Suprapubic skin (tissue), 4 donors: ENCODE data around the gene LMAN1L. TPM values are rescaled to one million over a fixed set of nuclear protein-coding genes. Genes with fewer than 3 reads are reported as not detected.

Experiments
- DNase-seq, 2 donors: peaks; one replicate each; pipeline ENCODE4 v3.0.0-alpha.2; 2019; ENCODE audit warnings: low spot score in 2 of 2
- H3K27ac ChIP-seq: fragments of 200-600 bp; sonication (generic); one replicate; pipeline ENCODE4 v1.5.1; 2019
- H3K27me3 ChIP-seq: fragments of 200-600 bp; sonication (generic); one replicate; pipeline ENCODE4 v1.5.1; 2019
- H3K36me3 ChIP-seq: fragments of 200-600 bp; sonication (generic); one replicate; pipeline ENCODE4 v1.5.1; 2019
- H3K4me1 ChIP-seq: fragments of 200-600 bp; sonication (generic); one replicate; pipeline ENCODE4 v1.5.1; 2019
- H3K4me3 ChIP-seq: fragments of 200-600 bp; sonication (generic); one replicate; pipeline ENCODE4 v1.5.1; 2019; ENCODE audit warnings: mild to moderate bottlenecking
- H3K9me3 ChIP-seq: fragments of 200-600 bp; sonication (generic); one replicate; pipeline ENCODE4 v1.5.1; 2019
- CTCF ChIP-seq, 2 donors: fragments of 200-600 bp in 1 of 2; fragments of 450-650 bp in 1 of 2; sonication (generic) in 1 of 2; IDR thresholded peaks; one replicate each; pipeline ENCODE4 v1.5.1; 2016 to 2019; ENCODE audit warnings: antibody characterized with exemption in 2 of 2, mild to moderate bottlenecking in 1 of 2, moderate library complexity in 1 of 2
- EP300 ChIP-seq: sonication (generic); formaldehyde crosslinking; IDR thresholded peaks from one replicate; pipeline ENCODE4 v1.6.1; 2017; ENCODE audit warnings: antibody characterized with exemption
- POLR2A ChIP-seq, 2 donors: fragments of 450-650 bp; IDR thresholded peaks; one replicate each; pipeline ENCODE4 v1.6.1; 2017; ENCODE audit warnings: antibody characterized with exemption in 2 of 2, mild to moderate bottlenecking in 2 of 2, moderate library complexity in 2 of 2
- POLR2AphosphoS5 ChIP-seq, 3 donors: sonication (generic); formaldehyde crosslinking; IDR thresholded peaks; one replicate each; pipeline ENCODE4 v1.6.1; 2017; ENCODE audit warnings: antibody characterized with exemption in 3 of 3
- whole genome bisulfite sequencing: methylation state at CpG from one replicate; pipeline ENCODE4 v1.1.5; 2018; 5-methylcytosine and 5-hydroxymethylcytosine counted together
- total RNA-seq, 4 donors: library from RNA; depleted of rRNA; stranded (reverse); fragments of >200 nt; gene quantifications; one replicate each; pipeline ENCODE4 v1.1.0, GENCODE V29; 2016

LMAN1L gene
- total RNA-seq, 4 donors from 2014 or later: 0.42 TPM; not detected in 3

DNA sequence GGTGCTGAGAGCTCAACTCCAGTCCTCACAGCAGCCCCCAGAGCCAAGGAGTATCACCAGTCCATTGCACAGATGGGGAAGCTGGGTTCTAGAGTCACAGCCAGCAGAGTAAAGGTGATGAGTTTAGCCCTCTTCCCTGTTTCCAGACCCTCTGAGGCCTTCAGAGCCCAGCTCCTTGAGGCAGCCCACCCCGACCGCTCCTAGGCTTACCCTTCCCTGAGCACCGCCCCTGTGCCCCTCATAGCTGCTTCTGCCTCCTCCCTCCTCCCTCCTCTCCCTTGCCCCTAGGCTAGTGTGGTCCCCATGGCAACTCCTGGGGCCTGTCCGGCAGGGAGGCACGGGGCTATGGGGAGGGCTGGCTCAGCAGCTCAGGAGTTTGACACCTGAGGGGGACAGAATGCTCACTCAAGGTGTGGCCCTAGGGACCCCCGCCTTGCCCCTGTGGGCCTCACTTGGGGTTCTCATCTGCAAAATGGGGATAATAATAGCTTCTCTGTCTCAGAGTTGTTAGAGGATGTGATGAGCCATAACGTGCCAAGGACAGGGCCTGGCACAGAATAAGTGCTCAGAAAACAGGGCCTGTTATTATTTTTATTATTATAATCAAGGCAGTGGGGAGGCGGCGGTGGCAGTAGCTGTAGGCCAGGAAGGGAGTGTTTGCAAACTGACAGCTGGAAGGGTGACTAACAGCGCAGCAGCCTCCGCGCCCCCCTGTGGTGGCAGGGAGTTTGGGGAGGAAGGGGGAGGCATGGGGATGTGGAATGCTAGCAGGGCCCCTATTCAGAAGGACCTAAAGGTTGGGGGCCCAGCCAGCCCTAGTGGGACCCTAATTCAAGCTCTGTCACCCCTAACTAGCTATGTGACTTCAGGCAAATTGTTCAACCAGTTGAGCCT, 19.3 kb upstream of the LMAN1L start:
- no peaks in the 10 kb centered on the region for H3K9me3 ChIP-seq
- H3K4me3 ChIP-seq: no peak overlapping the region
- peaks cover 3% of the 10 kb centered on the region for H3K36me3 ChIP-seq
- H3K27me3 ChIP-seq: no peaks in the 10 kb centered on the region
- no peak for TF ChIP-seq POLR2A (IDR thresholded peaks at IDR 0.05)
- TF ChIP-seq CTCF (IDR thresholded peaks at IDR 0.05): peak; percentile 8 to 10
- no peak for TF ChIP-seq POLR2AphosphoS5 (IDR thresholded peaks at IDR 0.05)
- no peak for TF ChIP-seq EP300
- no peak for DNase-seq
- H3K27ac ChIP-seq: no peak overlapping the region
- WGBS: 47% methylated on average over 7 of the region's 12 CpGs
- H3K4me1 ChIP-seq: peaks cover 59% of the 10 kb centered on the region

DNA sequence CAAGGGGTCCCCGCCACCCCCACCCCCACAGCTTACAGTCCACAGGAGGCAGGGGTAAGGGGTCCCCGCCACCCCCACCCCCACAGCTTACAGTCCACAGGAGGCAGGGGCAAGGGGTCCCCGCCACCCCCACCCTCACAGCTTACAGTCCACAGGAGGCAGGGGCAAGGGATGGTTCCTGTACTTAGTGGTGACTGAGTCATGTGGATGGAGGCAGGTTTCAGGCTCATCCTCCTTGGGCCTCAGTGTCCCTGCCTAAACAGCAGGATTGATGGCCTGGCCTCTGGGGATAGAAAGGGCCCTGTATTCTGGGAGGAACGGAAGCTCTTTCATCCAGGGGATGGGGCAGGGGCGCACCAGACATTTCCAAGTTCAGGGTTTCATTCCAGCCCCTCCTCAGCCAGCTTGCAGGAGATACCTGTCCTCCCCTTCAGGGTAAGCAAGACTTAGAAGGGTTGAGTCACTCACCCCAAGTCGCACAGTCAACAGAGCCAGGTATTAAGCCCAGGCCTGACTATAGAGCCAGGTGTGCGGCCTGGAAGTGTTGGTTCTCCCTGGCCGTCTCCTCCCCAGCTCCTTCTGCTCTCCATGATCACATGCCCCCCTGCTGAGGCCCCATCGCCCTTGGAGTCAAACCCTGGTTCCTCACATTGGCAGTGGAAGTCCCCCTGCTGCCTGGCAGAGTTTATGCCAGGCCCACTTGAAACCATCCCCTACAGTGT, 18.2 kb upstream of the LMAN1L start:
- Histone ChIP-seq H3K9me3 (no peaks in the 10 kb centered on the region), H3K4me3 (no peak overlapping the region), H3K27ac (no peak overlapping the region), H3K36me3 (peaks cover 12% of the 10 kb centered on the region), H3K4me1 (peaks cover 59% of the 10 kb centered on the region), H3K27me3 (no peaks in the 10 kb centered on the region)
- no peak for DNase-seq
- TF ChIP-seq CTCF (IDR thresholded peaks at IDR 0.05) (no peak), POLR2AphosphoS5 (IDR thresholded peaks at IDR 0.05) (no peak), POLR2A (IDR thresholded peaks at IDR 0.05) (no peak), EP300 (no peak)
- WGBS: no CpG with 5 or more reads among the region's 9 CpGs

- no peak for DNase-seq
- H3K27me3 ChIP-seq: no peaks in the 10 kb centered on the region
- TF ChIP-seq POLR2A (IDR thresholded peaks at IDR 0.05) (no peak), POLR2AphosphoS5 (IDR thresholded peaks at IDR 0.05) (no peak), EP300 (no peak), CTCF (IDR thresholded peaks at IDR 0.05) (no peak)
- no peak overlapping the region for H3K4me3 ChIP-seq
- peaks cover 59% of the 10 kb centered on the region for H3K4me1 ChIP-seq
- H3K36me3 ChIP-seq: peaks cover 17% of the 10 kb centered on the region
- no peaks in the 10 kb centered on the region for H3K9me3 ChIP-seq
- no peak overlapping the region for H3K27ac ChIP-seq
- WGBS: 94% methylated on average over 8 of the region's 9 CpGs
These were observed 17.7 kb upstream of the LMAN1L start for GRCh38 chr15:74794970-74795349.

- peaks cover 53% of the 10 kb centered on the region for H3K4me1 ChIP-seq
- H3K4me3 ChIP-seq: no peak overlapping the region
- TF ChIP-seq CTCF (IDR thresholded peaks at IDR 0.05) (no peak), EP300 (no peak), POLR2AphosphoS5 (IDR thresholded peaks at IDR 0.05) (no peak), POLR2A (IDR thresholded peaks at IDR 0.05) (no peak)
- H3K36me3 ChIP-seq: peaks cover 27% of the 10 kb centered on the region
- 85% methylated on average over 14 of the region's 14 CpGs for WGBS
- H3K9me3 ChIP-seq: no peaks in the 10 kb centered on the region
- H3K27me3 ChIP-seq: no peaks in the 10 kb centered on the region
- DNase-seq: no peak
- no peak overlapping the region for H3K27ac ChIP-seq
These were observed 16.5 kb upstream of the LMAN1L start for GRCh38 chr15:74795966-74796625.
